Measurements from ENCODE around the gene EPHA8. TPM values are rescaled to one million over a fixed set of nuclear protein-coding genes. Genes with fewer than 3 reads are reported as not detected.

The EPHA8 gene
- polyA plus RNA-seq, 1 of the 3 experiments (the other 2 are of a cell fraction), result 0.02 TPM

GRCh38 chr1:22582661-22583635, 19.7 kb downstream of the EPHA8 start:
- Histone ChIP-seq H4K20me1 (ENCODE audit: insufficient read depth) (no peaks in the 10 kb centered on the region), H3K4me1 (ENCODE audit: control insufficient read depth in 1 of 2, insufficient read depth in 2 of 2, low read depth in 1 of 2, low read length in 1 of 2) (peaks cover 0 to 44% of the 10 kb centered on the region in 2 experiments; a peak in 2 of 4 replicates), H3K79me2 (ENCODE audit: insufficient read depth) (no peaks in the 10 kb centered on the region), H3K36me3 (replicated peaks in 1 of 2; ENCODE audit: control insufficient read depth in 1 of 2, insufficient read depth in 2 of 2, low read length in 1 of 2) (no peaks in the 10 kb centered on the region), H3F3A (replicated peaks; ENCODE audit: insufficient read depth) (peaks cover 16% of the 10 kb centered on the region), H3K27ac (ENCODE audit: low read depth in 2 of 2, low read length in 1 of 2) (peak overlapping the region in 1 of 2 experiments; percentile 91; a peak in 2 of 4 replicates), H3K4me2 (no peak overlapping the region), H3K9ac (no peak overlapping the region), H3K9me3 (no peaks in the 10 kb centered on the region), H3K9me2 (no peaks in the 10 kb centered on the region), H3K4me3 (ENCODE audit: low read depth in 2 of 2, low read length in 1 of 2) (no peak overlapping the region), H3K27me3 (ENCODE audit: insufficient read depth) (no peaks in the 10 kb centered on the region; the same call in 1 of the 2 replicates), H2AFZ (ENCODE audit: low read depth) (no peak overlapping the region)
- POLR2A ChIA-PET, result interaction anchor here (0.9 to 2.0 kb wide), 3 partner anchors 10 to 56 kb away, joined by 3 to 9 read pairs (median 4); no protein-coding TSS in a partner anchor
- DNase-seq, result peak; percentile 93
- CTCF ChIA-PET, result interaction anchor here (0.7 to 6.2 kb wide), 14 partner anchors 10 to 505 kb away, joined by 3 to 32 read pairs (median 3); partner anchors contain the start of gene C1QC
- 45% methylated on average over 22 of the region's 29 CpGs for WGBS (ENCODE audit: low lambda C conversion rate)
- TF ChIP-seq TEAD4 (IDR thresholded peaks at IDR 0.05; ENCODE audit: borderline replicate concordance, insufficient read depth) (no peak), NFIC (IDR thresholded peaks at IDR 0.05; ENCODE audit: borderline replicate concordance) (no peak), GABPA (IDR thresholded peaks at IDR 0.05; ENCODE audit: low read depth) (no peak), RXRA (IDR thresholded peaks at IDR 0.05; ENCODE audit: borderline replicate concordance, low read depth) (no peak), SIN3A (IDR thresholded peaks at IDR 0.05; ENCODE audit: borderline replicate concordance, low read depth, low read length) (no peak), RCOR1 (IDR thresholded peaks at IDR 0.05; ENCODE audit: low read length) (peak; percentile 34; the same call in 1 of the 2 replicates), ELF1 (IDR thresholded peaks at IDR 0.05) (no peak), MEF2A (IDR thresholded peaks at IDR 0.05; ENCODE audit: borderline replicate concordance, low read depth) (no peak), POLR2AphosphoS5 (IDR thresholded peaks at IDR 0.05; ENCODE audit: low read depth, low read length) (no peak), FOXM1 (IDR thresholded peaks at IDR 0.05; ENCODE audit: low read depth) (no peak), FOSL2 (IDR thresholded peaks at IDR 0.05; ENCODE audit: borderline replicate concordance, low read depth) (no peak), USF1 (IDR thresholded peaks at IDR 0.05; ENCODE audit: borderline replicate concordance, low read depth) (no peak), FOXJ3 (CRISPR knock-in tag; IDR thresholded peaks at IDR 0.05) (no peak; the same call in 1 of the 2 replicates), YY1 (IDR thresholded peaks at IDR 0.05; ENCODE audit: low read depth) (no peak), RAD21 (IDR thresholded peaks at IDR 0.05; ENCODE audit: low read length) (peak; percentile 14; the same call in 1 of the 2 replicates), SMC3 (IDR thresholded peaks at IDR 0.05; ENCODE audit: low read depth, low read length) (no peak), PBX3 (IDR thresholded peaks at IDR 0.05) (no peak), TAF1 (IDR thresholded peaks at IDR 0.05; ENCODE audit: borderline replicate concordance, low read depth, low read length) (no peak), EZH2phosphoT487 (IDR thresholded peaks at IDR 0.05; ENCODE audit: borderline replicate concordance, low read depth) (no peak), TCF12 (IDR thresholded peaks at IDR 0.05) (no peak), MXI1 (IDR thresholded peaks at IDR 0.05; ENCODE audit: low read depth, low read length) (peak; percentile 90), NRF1 (IDR thresholded peaks at IDR 0.05; ENCODE audit: low read depth, low read length) (no peak), JUND (IDR thresholded peaks at IDR 0.05) (no peak), RFX5 (IDR thresholded peaks at IDR 0.05; ENCODE audit: low read length) (no peak), EP300 (IDR thresholded peaks at IDR 0.05; ENCODE audit: borderline replicate concordance in 1 of 2, low read depth in 1 of 2, low read length in 1 of 2) (peak in 1 of 2 experiments; percentile 77; a peak in 2 of 4 replicates)
- TF ChIP-seq, protein P1, sequence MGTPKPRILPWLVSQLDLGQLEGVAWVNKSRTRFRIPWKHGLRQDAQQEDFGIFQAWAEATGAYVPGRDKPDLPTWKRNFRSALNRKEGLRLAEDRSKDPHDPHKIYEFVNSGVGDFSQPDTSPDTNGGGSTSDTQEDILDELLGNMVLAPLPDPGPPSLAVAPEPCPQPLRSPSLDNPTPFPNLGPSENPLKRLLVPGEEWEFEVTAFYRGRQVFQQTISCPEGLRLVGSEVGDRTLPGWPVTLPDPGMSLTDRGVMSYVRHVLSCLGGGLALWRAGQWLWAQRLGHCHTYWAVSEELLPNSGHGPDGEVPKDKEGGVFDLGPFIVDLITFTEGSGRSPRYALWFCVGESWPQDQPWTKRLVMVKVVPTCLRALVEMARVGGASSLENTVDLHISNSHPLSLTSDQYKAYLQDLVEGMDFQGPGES (IDR thresholded peaks at IDR 0.05; ENCODE audit: low read depth, low read length), result no peak
- TF ChIP-seq, protein P2, sequence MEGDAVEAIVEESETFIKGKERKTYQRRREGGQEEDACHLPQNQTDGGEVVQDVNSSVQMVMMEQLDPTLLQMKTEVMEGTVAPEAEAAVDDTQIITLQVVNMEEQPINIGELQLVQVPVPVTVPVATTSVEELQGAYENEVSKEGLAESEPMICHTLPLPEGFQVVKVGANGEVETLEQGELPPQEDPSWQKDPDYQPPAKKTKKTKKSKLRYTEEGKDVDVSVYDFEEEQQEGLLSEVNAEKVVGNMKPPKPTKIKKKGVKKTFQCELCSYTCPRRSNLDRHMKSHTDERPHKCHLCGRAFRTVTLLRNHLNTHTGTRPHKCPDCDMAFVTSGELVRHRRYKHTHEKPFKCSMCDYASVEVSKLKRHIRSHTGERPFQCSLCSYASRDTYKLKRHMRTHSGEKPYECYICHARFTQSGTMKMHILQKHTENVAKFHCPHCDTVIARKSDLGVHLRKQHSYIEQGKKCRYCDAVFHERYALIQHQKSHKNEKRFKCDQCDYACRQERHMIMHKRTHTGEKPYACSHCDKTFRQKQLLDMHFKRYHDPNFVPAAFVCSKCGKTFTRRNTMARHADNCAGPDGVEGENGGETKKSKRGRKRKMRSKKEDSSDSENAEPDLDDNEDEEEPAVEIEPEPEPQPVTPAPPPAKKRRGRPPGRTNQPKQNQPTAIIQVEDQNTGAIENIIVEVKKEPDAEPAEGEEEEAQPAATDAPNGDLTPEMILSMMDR (IDR thresholded peaks at IDR 0.05), result no peak
- TF ChIP-seq, protein P3, sequence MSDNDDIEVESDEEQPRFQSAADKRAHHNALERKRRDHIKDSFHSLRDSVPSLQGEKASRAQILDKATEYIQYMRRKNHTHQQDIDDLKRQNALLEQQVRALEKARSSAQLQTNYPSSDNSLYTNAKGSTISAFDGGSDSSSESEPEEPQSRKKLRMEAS (IDR thresholded peaks at IDR 0.05; ENCODE audit: low read depth), result no peak

Data from SK-N-SH (cell line).